ENCODE data around the gene ARL5A.

The ARL5A gene

GRCh38 chr2:151765760-151766410 is 62.3 kb downstream of the ARL5A start:
- no peak for DNase-seq

GRCh38 chr2:151762694-151763093 is 65.5 kb downstream of the ARL5A start:
- DNase-seq = no peak

GRCh38 chr2:151761687-151762086 is 66.5 kb downstream of the ARL5A start:
- no peak for DNase-seq

- no peak for DNase-seq
These were observed 67.0 kb downstream of the ARL5A start for GRCh38 chr2:151761193-151761592.

- DNase-seq = no peak
These were observed 68.0 kb downstream of the ARL5A start for GRCh38 chr2:151760139-151760650.

- no peak for DNase-seq
These were observed 69.5 kb downstream of the ARL5A start for GRCh38 chr2:151758744-151759143.

- DNase-seq = no peak
These were observed 70.4 kb downstream of the ARL5A start for GRCh38 chr2:151757861-151758260.

- no peak for DNase-seq
These were observed 71.4 kb downstream of the ARL5A start for GRCh38 chr2:151756820-151757219.

- no peak for DNase-seq
These were observed 73.8 kb downstream of the ARL5A start for GRCh38 chr2:151754253-151754897.

- DNase-seq = no peak
These were observed 74.7 kb downstream of the ARL5A start for GRCh38 chr2:151753540-151753939.

Data from SIG-M5 (cell line).